Choroid plexus epithelial cell (primary cell): ENCODE data around the gene MSH2.

Experiments
- DNase-seq: peaks from one replicate; pipeline ENCODE4 v3.0.0-alpha.2; 2010; ENCODE audit warnings: low read depth
- H3K4me3 ChIP-seq: 2 replicates; pipeline ENCODE4 v1.5.1; 2011; ENCODE audit warnings: low read depth, mild to moderate bottlenecking, control low read depth, low read length, moderate library complexity
- TF ChIP-seq, protein P1 (sequence below): conservative IDR thresholded peaks from 2 replicates; pipeline ENCODE4 v1.5.1; 2011; ENCODE audit warnings: low read depth, mild to moderate bottlenecking, control low read depth, inconsistent platforms, low read length, moderate library complexity

MSH2 gene

DNA sequence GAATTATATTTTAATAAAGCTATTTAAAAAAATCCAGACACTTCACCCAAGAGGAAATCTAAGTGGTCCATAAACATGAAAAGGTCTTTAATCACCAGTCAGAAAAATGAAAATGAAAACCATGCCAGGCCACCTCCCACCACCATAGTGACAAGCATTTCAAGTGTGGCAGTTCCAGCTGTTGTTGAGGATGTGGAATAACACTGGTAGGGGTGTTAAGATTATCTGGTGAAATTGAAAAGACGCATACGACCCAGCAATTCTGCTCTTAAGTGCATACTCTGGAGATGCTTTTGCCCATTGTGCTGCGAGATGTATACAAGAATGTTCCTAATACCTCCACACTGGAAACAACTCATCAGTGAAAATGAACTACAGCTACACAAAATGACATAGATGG is 82.2 kb downstream of the MSH2 start:
- no peak overlapping the region for H3K4me3 ChIP-seq
- TF ChIP-seq, protein P1, sequence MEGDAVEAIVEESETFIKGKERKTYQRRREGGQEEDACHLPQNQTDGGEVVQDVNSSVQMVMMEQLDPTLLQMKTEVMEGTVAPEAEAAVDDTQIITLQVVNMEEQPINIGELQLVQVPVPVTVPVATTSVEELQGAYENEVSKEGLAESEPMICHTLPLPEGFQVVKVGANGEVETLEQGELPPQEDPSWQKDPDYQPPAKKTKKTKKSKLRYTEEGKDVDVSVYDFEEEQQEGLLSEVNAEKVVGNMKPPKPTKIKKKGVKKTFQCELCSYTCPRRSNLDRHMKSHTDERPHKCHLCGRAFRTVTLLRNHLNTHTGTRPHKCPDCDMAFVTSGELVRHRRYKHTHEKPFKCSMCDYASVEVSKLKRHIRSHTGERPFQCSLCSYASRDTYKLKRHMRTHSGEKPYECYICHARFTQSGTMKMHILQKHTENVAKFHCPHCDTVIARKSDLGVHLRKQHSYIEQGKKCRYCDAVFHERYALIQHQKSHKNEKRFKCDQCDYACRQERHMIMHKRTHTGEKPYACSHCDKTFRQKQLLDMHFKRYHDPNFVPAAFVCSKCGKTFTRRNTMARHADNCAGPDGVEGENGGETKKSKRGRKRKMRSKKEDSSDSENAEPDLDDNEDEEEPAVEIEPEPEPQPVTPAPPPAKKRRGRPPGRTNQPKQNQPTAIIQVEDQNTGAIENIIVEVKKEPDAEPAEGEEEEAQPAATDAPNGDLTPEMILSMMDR: no peak

GRCh38 chr2:47485751-47486300 is 82.9 kb downstream of the MSH2 start:
- TF ChIP-seq, protein P1: no peak
- DNase-seq: peak; percentile 39
- H3K4me3 ChIP-seq: no peak overlapping the region

More for the DNA sequence above, 82.2 kb downstream of the MSH2 start:
- DNase-seq: no peak

GRCh38 chr2:47486841-47487497 is 84.0 kb downstream of the MSH2 start:
- no peak for DNase-seq
- no peak overlapping the region for H3K4me3 ChIP-seq
- TF ChIP-seq, protein P1: no peak

DNA sequence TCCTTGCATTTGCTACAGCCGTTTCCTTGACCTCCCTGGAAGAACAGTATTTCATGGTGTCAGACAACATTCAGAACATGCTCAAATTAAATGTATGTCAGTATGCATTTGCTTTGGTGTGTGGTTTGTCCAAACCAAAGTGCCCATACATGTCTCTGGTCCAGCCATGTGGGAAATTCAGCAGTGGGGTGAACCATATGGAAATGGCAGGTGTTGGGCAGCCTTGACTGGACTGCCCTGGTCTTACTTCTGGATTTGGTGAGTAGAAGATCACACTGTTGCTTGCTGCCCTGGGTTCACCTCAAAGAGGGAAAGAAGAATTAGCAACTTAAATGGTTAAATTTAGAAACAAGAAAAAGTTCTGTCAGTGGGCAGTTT is 84.5 kb downstream of the MSH2 start:
- DNase-seq: no peak
- TF ChIP-seq, protein P1: no peak
- H3K4me3 ChIP-seq: no peak overlapping the region

DNA sequence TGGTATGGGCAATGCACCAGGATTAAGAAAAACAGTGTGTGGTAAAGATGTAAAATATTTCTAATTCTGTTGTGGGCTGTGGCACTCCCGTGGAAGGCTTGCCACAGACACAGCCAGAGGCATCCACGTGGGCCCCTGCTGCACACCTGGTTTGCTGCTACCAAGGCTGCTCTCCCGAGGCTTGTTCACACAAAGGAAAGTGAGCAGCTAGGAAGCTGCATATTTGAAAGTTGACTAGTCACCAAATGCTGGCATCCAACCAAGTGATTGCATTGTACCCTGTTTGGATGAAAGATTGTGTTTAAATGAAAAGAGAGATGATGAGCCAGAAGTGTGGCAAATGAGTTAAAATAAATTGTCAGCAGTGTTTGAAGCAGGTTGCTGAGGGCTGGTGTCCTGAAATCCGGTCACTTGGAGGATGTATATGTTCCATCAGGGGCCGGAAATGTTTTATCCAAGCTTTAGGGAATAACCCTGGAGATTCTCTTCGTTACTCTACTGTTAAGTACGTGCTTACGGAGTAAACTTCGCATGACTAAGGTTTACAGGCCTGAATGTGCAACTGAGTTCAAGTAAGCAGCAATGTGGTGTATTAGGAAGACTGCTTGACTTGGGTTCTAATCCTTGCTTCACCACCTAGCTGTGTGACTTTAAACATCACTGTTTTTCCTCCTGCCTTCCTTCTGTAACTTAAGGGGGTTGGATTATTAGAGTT is 86.1 kb downstream of the MSH2 start:
- TF ChIP-seq, protein P1: no peak
- no peak overlapping the region for H3K4me3 ChIP-seq
- DNase-seq: peak; percentile 91

- peak; percentile 34 for DNase-seq
- TF ChIP-seq, protein P1: no peak
- H3K4me3 ChIP-seq: no peak overlapping the region
Measured at GRCh38 chr2:47490406-47490805, 87.5 kb downstream of the MSH2 start.
